Stimulated activated CD8-positive, alpha-beta memory T cell treated with anti-CD3 and anti-CD28 coated beads, Interleukin-4, amount 100 ng/mL, for 1 hour (primary cell): ENCODE data around the gene GNAZ.
"Not testable (repeated sequence)": the region's sequence is repeated elsewhere in the genome, so short reads cannot be mapped to it uniquely, and the experiment has no call there.

Source experiments
- DNase-seq, 2 donors: peaks; one replicate each; pipeline ENCODE4 v3.0.0-alpha.2; 2020; ENCODE audit warnings: low read depth in 2 of 2, low spot score in 1 of 2

Gene GNAZ

DNA sequence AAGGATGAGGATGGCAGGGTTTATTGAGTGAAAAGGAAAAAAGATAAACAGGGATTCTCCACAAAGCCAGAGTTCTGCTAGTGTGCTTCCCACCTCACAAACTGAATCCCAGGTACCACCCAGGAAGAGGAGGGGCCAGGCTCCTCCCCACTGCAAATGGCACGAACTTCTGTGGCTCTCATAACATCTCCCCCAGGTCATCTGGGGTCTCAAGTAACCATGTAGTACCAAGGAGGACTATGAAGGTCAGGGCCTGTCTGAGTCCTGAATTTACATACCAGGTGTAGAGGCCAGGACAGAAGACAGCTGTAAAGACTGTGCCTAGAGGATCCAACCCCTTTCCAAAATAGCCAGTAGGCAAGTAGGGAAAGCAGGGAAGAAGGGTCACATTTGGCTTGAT lies 25.7 kb upstream of the GNAZ start:
- no peak for DNase-seq

DNA sequence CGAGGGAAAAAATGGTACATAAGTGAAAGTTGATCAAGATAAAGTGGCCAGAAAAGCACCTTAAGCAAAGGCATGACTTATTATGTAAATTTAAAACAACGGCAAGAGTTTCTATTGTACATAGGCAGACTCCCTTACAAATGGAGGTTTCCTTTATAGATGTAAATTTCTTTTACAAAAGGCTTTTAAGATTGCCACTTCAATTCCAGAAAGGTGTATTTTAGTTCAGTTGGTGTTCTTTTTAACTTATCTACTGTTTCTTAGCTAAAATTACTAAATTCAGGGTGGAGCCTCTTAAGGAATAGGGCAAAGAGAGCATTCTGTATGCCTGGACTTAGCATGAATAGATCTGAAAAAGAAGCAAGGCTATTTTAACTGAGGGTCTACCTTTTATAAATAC lies 24.9 kb upstream of the GNAZ start:
- no peak for DNase-seq

DNA sequence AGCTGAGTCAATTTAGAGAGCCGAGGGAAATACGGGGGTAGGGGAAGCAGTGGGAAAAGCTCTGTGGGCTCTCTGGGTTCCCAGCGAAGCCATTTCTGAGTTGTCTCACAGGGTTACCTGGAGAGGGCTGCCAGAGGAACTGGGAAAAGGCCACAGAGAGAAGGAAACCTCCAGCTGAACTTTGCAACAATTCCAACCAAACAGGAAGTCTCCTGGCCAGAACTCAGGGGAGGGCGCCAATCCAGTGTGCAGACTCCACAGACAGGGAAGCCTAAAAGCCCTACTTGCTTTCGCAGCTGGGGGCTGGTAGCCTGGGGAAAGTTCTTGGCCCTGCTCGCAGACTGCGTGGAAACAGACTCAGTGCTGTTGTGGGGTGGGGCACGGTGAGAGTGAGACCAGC lies 23.1 kb upstream of the GNAZ start:
- no peak for DNase-seq

DNA sequence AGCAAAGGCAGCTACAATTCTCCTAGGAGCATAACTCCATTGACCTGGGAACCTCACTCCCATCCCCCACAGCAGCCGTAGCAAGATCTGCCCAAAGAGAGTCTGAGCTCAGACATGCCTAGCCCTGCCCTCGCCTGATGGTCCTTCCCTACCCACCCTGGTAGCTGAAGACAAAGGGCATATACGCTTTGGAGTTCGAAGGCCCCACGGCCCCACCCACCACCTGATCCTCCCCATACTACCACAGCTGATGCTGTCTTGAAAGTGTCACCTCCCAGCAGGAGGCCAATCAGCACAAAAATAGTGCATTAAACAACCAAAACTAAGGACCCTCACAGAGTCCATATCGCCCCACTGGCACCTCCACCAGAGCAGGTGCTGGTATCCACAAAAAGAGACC lies 22.6 kb upstream of the GNAZ start:
- no peak for DNase-seq

DNA sequence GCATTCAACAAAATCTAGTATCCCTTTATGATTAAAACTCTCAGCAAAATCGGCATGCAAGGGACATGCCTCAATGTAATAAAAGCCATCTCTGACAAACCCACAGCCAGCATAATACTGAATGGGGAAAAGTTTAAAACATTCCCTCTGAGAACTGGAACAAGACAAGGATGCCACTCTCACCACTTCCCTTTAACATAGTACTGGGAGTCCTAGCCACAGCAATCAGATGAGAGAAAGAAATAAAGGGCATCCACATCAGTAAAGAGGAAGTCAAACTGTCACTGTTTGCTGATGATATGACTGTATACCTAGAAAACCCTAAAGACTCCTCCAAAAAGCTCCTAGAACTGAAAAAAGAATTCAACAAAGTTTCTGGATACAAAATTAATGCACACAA lies 19.8 kb upstream of the GNAZ start:
- DNase-seq: not testable (repeated sequence)

DNA sequence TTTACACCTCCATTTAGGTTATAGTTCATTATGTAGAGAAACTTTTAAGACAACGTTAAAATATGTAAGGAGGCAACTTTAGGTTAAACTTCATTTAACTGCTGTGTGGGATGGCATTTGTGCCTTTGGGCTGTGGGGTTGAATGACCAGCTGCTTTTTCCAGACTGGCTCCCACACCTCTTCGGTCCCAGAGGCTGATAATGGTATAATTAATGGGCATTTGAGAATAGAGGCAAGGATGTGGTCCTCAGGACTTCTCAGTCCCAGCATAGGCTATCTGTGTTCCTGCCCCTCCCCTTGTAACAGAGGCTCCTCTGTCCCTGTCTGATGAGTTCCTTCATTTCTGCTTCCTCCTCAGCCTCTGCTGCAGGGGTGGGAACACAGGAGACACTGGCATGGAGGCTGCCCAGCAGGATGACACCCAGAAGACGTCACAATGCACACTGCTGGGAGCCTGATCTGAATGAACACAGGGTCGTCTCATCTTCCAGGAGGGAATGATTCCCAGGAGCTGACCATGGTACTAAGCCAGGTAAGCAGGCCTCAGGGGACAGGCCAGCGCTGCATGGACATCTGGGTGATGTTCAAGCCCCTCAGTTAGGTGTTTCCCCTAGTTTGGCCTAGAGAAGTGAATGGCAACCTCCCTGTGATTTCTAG lies 17.1 kb upstream of the GNAZ start:
- no peak for DNase-seq

DNA sequence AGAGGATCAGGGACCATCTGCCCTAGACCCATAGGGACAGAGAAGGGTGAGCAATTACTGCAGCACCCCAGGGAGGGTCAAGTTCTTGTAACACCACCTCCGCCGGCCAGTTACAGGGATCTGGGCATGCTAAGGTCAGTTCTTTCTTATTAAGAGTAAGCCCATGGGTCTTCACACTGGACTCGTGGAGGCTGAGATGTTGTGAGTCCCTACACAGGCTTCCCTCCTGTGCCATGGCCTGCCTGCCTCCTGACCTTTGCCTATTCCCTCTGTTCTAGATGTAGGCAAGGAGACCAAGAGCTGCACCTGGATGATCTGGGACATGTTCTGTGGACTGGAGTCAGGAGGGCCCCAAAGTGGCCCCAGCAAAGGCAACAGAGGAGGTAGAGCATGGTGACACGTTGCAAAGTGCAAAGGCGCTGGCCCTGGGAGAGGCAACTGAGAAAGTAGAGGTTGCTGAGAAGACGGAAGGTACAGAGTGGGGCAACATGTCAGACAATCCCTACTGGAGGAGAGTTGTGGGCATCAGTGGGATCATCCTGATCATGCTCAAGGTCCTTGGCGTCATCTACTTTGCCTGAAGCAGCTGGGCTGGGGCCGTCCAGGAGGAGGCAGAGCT lies 16.3 kb upstream of the GNAZ start:
- DNase-seq: no peak

DNA sequence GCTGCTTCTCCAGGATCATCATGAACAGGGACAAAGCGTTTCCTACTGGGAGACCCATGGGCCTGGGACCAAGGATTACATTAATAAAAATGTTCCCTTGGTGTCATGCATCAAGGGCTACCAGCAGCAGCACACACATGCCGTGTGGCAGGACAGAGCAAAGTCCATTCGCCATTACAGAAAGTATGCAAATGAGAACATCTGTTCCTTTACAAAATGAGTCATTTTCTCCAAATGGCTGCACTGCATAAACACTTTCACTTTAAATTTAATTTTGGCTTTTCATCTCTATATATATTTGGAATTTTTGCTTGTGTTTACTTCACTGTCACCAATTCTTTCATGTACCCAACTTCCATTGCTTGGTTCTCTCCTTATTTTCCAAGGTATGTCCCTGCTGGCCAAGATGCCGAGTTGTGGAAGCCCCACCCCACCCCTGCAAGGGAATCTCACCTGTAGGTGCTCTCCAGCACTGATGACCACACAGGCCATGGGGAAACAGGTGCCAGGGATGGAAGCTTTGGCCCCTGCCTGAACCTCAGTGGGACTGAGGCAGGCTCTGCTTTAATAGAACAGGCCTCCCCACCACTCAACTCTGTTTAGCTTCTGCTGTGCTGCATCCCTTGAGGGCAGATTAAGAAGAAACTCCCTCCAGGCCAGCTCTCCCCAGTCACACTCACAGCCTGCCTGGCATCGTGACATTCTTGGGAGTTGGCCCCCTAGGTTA lies 15.6 kb upstream of the GNAZ start:
- DNase-seq: no peak

DNA sequence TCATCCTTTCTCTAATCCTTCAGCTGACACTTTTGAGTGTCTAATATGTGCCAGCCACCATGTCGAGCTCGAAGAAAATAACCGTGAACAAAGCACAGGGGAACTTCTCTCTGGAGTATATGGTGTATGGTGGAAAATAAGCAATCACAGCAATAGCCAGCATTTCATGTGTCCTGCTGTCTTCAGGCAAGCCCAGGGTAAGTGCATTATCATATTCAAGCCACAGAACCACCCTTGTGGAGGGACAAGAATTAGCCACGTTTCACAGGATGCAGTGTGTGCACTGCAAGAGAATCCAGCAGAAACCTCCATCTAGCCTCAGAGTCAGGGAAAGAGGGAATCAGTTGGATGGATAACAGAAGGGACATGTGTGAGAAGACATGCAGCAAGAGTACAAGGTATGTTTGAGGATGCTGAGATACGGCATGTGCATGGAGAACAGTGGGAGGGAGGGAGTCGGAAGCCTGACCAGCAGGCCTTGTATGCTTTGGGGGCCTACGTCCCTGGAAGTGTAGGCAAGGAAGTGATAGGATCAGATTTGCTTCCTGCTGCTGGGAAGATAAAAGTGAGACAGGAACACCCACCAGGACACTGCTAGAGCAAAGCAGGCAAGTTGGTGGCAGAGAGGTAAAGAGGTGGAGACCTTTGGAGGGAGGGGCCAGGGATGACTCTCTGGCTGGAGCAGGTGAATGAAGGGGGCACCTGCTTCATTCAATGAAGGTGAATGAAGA lies 14.7 kb upstream of the GNAZ start:
- DNase-seq: no peak

DNA sequence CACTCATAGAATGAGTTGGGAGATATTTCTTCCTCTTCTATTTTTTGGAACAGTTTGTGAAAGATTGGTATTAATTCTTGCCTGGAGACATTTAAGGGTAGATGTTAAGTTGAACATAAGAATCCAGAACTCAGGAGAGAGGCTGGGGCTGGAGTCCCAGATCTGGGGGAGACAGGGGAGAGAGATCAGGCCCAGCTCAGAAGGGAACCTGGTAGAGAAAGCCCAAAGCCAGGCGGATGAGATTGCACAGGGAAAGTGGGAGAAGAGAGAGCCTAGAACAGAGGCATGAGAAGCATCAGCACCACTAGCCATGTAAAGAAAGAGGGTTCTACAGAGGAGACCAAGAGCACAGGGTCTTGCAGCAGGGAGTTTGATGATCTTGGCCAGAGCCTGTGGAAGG lies 13.0 kb upstream of the GNAZ start:
- DNase-seq: no peak

DNA sequence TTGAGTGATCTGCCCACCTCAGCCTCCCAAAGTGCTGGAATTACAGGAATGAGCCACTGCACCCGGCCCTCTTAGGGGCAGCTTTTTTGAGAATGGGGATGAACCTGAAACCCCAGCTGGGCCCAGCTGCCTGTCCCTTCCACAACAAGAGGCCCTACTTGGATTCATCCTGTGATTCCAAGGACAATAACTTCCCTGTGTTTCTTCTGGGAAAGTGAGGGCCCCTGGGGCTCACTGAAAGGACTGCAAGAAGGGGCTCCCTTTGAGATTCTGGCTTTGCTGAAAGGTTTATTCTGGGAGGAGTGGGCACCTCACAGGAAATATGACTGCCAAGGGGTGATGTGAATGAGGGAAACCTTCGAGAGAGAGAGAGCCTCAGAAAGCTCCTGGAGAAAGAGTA lies 12.3 kb upstream of the GNAZ start:
- no peak for DNase-seq

DNA sequence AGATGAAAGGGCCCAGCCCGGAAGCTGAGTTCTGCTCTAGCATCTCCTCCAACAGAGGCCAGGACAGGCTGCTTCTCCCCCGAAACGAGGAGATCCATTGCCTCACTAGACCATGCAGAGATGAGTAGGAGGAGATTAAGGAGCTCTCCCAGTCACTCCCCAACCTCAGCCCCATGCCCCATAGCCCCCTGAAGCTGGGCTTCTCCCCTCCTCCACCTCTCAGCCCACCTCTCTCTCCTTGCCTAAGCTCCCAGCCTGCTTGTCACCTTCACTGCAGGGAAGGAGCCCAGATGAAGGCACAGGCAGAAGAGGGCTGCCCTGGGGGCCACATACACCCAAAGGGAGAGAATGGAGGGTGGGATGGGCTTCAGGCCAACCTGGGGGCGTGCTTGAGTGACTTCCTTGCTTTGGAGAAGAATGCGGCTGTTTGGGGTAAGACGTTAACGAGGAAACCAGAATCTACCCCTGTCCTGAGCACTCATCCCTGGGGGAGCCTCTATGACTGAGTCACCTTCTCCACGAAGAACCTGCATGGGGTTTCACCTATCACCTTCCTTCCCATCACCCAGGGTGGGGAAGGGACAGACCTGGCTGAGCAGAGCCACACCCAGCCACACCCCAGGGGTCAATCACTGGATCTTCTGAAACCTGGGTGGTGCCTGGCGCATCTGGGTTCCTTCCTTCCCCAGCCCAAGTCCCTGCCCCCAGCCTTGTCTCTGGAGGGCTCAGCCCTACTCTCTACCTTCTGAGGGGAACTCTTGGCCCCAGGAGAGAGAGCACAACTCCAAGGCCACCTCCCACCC lies 11.6 kb upstream of the GNAZ start:
- no peak for DNase-seq

DNA sequence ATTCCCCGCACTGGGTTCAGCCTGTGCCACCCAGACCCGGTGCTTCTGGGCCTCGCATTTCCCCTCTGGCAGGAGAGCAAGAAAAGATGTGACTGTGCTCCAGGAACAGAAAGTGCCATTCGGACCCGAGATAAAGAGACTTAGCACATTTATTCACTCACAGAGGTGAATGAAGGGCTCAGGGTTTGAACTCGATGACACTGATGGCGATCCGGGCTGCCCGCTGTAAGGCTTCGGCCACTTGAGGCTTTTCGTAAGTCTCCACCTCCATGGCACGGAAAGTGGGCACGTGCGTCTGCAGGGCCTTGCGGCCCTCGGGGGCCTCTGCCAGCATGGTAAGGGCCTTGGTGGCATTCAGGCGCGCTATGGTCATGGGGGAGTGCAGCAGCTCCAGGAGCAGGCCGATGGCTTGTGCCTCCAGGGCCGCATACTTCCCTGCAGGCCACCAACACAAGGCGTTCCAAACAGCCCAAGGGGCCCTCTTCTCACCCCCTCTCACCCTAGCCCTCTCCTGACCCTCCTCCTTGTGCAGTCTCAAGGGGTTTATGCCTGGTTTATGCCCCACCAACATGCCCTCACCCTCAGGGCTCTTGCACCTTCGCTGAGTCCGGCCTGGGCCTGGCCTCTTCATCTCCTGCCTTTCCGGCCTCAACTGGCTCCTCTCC lies 10.9 kb upstream of the GNAZ start:
- no peak for DNase-seq

DNA sequence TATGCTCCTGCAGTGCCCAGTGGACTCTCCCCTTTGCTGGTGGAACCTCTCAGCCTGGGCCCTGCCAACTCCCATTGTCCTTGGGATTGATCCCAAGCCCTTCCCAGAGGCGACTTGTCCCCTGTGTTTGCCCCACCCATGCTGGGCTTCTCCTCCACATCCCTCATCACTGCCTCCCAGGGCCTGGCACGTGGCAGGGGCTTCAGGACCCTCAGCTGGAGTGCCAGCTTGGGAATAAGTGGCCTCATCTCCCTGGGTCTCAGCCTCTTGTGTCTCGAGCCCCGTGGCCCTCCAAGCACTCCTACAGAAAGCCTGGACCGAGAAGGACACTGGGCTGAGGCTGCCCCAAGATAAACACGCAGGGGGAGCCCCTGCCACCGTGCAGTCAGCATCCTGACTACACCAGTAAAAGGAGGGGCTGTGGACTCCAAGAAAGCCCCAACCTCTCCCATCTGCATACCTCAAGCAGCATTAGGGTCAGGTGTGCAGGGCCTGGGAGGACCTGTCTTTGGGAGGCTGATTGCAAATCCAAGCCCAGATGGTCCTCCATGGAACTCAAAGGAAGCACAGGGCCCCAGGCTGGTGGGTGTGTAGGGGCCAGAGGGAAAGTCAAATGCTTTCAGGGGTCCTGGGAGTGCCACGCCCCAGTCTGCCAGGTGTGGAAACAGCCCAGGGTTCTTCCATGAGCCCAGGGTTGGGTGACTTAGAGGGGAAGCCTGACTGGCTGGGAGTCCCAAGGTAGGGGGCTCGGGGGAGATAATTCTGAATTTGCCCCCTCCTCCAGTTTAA lies 9.5 kb upstream of the GNAZ start:
- no peak for DNase-seq

DNA sequence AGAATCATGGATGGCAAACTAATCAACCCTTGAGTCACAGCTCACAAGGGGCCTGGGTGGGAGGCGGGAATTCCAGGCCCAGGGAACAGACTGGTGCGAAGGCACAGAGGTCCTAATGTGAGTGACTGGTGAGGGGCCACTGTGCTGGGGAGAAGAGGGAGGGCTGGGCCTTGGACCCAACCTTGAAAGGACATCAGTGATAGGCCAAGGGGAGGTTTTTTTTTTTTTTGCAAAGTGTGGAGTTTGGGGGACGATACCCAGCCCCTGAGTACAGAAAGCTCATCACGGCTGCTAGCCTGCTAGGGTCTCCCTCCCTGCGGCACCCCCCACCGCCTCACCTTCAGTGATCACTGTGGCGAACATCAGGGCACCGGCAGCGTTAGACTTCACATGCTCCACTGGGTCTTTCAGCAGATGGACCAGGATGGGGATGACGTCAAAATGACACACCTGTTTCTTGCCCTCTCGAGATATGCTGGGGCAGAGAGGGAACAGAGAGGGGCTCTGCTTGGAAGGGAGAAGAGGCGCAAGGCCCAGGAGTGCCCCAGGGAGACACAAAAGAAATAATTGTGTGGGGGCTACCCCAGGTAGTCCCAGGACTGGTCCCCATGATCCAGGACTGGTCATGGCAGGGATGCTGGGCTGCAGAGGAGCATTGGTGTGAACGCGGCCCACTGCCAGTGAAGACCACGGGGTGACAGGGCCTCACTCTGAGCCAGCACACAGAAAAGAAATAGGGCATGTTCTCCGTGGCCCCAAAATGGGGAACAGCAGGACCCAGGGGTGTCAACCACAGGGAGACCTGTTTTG lies 8.6 kb upstream of the GNAZ start:
- no peak for DNase-seq

DNA sequence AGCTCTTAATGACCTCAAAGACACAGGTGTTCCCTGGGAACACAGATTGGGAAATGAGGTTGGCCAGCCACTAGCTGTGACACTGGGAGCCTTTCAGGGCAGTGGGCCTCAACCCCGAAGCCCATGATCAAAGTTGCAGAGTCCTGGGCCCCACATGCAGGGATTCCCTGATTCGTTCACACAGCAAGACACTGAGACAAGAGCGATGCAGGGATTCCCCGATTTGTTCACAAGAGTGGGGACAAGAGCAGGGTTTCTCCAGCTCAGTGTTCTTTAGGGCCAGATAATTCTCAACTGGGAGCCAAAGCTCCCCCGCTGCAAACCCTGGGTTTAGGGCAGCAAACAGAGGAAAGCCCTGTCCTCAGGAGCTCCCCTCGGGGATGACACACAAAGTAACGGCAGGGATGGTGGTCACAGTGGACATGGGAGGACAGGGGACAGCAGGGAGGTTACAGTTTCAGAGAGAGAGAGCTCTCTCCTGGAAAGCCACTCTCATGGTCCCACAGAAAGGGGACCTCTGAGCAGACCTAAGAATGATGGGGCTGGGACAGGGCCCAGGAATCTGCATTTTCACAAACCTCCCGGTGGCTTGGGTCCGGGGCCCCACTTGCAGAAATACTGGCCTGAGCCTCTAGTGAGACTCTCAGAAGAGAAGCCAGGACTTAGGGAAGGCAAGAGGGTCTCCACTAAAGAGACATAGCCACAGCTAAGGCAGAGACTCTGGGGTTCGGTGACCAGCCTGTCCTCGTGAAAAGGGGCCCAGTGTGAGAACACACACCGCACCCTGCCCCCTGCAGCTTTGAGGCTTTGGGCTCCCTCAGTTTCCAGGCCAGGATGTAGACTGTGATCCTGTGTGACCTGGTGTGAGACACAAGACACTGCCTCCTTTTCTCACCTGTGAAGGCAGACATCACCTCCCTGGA lies 7.4 kb upstream of the GNAZ start:
- DNase-seq: no peak

DNA sequence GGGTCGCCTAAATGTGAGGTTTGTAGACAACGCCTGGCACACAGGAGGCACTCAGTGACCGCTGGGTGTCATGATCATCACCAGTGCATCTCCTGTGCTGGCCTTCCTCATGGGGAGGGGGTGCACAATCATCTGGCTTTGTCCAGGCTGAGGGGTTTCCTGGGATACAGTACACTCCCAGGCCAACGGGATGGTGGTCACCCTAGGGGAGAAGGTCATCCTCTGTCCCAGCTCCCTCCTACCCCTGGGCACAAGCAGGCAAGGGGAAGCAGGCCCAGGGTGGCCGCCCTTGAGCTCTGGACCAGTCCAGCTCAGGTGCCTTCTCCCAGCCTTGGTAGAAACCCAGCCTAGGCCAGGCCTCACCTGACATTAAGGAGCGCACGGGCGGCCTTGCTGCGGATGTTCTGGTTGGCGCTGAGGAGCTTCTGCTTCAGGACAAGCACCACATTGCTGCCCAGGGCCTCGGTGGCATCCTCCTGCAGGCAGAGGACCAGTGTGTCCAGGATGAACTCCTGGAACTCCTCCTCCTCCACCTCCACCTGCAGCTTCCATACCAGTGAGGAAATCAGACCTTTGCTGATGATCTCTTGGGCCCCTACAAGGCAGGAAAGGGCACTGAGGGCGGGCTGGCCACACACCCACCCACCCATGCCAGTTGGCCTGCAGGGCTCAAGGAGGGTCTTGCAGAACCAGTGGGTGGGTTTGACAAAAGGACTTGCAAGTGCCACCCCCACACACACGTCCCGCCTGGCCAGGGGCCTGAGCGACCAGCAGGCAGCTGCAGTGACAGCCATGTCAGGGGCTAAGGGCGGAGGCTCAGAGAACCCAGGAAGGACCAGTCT lies 6.6 kb upstream of the GNAZ start:
- no peak for DNase-seq
